GM10266 (cell line): ENCODE results near the gene TBX22.

ENCODE experiments used
- DNase-seq: peaks from one replicate; pipeline ENCODE4 v3.0.0; 2012; ENCODE audit errors: extremely low spot score
- TF ChIP-seq, protein P1 (sequence below): IDR thresholded peaks from 2 replicates; pipeline ENCODE4 v1.5.1; 2012; ENCODE audit warnings: mild to moderate bottlenecking, low read depth; ENCODE audit not compliant: control insufficient read depth, insufficient read depth; ENCODE audit errors: missing control alignments

TBX22 gene, protein sequence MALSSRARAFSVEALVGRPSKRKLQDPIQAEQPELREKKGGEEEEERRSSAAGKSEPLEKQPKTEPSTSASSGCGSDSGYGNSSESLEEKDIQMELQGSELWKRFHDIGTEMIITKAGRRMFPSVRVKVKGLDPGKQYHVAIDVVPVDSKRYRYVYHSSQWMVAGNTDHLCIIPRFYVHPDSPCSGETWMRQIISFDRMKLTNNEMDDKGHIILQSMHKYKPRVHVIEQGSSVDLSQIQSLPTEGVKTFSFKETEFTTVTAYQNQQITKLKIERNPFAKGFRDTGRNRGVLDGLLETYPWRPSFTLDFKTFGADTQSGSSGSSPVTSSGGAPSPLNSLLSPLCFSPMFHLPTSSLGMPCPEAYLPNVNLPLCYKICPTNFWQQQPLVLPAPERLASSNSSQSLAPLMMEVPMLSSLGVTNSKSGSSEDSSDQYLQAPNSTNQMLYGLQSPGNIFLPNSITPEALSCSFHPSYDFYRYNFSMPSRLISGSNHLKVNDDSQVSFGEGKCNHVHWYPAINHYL

DNA sequence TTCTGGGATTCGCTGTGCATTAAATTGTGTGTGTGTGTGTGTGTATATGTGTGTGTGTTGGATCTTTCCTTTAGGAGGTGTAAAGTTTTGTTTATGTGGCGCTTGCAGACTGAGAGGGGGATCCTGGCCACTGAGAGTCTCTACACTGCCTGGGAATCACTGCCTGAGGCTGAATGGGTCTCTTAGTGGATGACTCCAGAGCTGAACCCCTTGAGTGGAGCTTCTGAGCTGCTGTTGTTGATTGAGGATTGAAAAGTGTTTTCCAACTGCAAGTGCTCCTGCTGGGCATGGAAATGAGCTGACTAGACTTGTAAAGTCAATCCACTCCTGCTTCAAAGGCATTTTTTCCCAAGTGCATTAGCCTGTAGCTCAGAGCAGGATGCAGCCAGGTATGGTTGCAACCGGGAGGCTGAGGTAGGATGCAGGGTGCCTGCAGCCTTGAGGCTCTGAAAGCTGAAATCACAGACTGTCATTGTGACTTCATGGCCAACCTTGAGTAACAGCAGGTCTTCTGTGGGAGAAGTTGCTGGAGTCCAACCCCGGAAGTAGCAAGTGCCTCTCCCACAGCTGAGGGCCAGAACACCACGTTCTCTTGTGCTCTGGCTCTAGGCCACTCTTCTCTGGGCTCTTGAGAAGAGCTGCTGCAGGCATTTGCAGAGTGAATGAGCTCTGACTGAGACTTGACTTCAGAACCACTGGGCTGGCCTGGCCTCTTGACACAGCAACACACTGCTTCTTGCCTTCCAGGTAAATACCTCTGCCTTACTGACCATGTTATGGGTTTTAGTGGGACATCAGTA, at the start of gene TBX22:
TSS of gene TBX22 (plus strand) at position 613 of the 800 bp plus-strand sequence. CDS start 7,517 bp downstream, outside the sequence.
- no peak for DNase-seq
- TF ChIP-seq, protein P1, sequence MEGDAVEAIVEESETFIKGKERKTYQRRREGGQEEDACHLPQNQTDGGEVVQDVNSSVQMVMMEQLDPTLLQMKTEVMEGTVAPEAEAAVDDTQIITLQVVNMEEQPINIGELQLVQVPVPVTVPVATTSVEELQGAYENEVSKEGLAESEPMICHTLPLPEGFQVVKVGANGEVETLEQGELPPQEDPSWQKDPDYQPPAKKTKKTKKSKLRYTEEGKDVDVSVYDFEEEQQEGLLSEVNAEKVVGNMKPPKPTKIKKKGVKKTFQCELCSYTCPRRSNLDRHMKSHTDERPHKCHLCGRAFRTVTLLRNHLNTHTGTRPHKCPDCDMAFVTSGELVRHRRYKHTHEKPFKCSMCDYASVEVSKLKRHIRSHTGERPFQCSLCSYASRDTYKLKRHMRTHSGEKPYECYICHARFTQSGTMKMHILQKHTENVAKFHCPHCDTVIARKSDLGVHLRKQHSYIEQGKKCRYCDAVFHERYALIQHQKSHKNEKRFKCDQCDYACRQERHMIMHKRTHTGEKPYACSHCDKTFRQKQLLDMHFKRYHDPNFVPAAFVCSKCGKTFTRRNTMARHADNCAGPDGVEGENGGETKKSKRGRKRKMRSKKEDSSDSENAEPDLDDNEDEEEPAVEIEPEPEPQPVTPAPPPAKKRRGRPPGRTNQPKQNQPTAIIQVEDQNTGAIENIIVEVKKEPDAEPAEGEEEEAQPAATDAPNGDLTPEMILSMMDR = no peak

DNA sequence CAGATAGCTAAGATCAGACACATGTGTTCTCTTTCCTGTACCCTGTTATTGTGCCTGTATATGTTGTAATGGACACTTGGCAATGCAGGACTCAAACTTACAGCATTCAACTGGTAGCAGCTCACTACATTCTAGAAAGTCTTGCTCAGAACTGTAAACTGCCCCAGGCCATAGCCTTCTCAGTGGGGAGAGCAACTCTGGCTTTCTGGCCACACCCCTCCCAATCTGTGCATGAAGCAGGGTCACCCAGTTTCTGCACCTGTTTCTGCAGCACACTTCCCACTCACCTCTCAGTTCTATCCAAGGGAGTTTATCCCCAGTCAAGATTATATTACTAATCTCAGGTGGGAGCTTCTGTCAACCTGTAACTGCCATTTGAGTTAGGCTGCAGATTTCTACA, 38.9 kb upstream of the TBX22 start:
- TF ChIP-seq, protein P1 = no peak
- DNase-seq = no peak

DNA sequence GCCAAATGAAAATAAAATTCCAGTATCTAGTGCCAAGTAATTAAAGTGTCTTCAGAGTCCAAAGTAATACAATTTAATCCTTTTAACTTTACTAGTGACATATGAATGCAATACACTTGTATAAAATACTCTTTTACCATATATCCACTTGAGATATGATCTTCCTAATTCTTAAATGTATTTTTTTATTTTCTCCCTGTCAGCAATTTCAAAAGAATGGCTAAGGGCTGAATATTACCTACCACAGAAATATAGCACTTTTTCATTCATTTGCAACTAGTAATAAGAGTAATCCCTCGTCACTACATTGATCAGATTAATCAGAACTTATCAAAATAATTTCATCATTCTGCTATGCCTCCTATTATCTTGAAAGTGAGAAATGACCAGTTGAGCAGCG, 10.1 kb upstream of the TBX22 start:
- DNase-seq = no peak
- TF ChIP-seq, protein P1 = no peak

DNA sequence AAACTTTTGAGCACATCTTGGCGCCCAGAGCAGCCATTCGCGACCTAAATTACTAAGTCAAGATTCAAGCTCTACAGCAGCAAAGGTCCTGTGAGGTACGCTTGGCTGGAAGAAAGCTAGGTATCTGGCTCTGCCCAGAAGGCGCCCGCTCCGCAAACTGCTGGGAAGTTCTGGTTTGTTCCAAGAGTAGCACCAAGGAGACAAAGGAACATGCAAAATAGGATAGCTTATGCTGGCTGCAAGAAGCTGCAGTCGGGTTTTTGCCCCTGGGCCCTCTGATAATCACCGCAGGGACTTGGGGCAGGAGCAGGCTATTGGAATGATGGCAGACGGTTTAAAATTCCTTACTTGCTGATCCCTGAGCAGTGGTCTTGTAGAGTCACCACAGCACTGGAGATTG, 3.0 kb upstream of the TBX22 start:
- no peak for DNase-seq
- TF ChIP-seq, protein P1 = no peak

DNA sequence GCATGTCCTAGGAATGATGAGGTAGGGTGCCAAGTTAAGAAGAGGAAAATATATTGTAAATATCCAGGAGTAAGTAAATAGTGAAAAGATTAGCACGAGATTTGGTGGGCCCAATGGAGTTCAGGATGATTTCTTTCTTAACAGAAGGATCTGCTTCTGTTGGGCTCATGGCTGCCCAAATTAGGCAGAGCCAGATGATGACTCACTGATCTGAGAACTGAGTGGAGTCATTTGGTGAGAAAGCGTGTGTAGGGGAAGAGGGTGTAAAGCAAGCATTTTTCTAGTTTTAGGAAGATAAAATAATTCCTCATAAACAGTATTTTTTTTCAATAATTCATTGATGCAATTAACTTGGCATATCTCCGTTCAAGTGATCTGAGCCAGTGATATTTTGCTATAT, 1.6 kb downstream of the TBX22 start:
- no peak for DNase-seq
- TF ChIP-seq, protein P1 = no peak

DNA sequence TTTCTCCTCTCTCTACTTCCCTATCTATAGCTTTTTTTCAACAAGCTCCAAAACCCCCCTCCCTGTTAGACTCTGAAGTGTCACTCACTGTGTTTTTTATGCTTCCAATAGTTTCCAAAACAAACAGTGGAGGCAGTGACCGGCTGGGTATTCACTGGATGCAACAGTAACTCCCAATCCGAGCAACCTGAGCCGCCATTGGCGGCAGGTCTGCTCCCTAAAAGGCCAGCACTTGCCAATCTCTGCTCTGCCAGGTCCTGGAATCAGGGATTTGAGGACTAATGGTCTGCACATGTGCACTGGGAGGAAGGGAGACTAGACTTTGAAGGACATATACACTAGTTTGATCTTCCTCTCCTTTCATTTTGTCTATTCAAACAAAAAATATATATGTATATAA, 7.1 kb downstream of the TBX22 start:
- TF ChIP-seq, protein P1 = no peak

More for the DNA sequence above, 7.1 kb downstream of the TBX22 start:
- DNase-seq = no peak
